Transverse colon (tissue), 3 donors: ENCODE data around the gene PRR9.

ENCODE experiments used
- EP300 ChIP-seq: sonication (generic); formaldehyde crosslinking; IDR thresholded peaks from one replicate; pipeline ENCODE4 v1.6.1; 2017; ENCODE audit warnings: antibody characterized with exemption, low read depth
- TF ChIP-seq, protein P1 (sequence below), 5 experiments: fragments of 200-600 bp in 3 of 5; fragments of 450-650 bp in 2 of 5; sonication (generic) in 3 of 5; IDR thresholded peaks; 1 replicate in 2 of 5; 2 replicates in 3 of 5; pipeline ENCODE4 v1.5.1; 2016 to 2017; ENCODE audit warnings: antibody characterized with exemption in 5 of 5, inconsistent platforms in 3 of 5, mild to moderate bottlenecking in 2 of 5, moderate library complexity in 1 of 5

GRCh38 chr1:153192697-153193096, 24.7 kb upstream of the PRR9 start:
- TF ChIP-seq, protein P1, sequence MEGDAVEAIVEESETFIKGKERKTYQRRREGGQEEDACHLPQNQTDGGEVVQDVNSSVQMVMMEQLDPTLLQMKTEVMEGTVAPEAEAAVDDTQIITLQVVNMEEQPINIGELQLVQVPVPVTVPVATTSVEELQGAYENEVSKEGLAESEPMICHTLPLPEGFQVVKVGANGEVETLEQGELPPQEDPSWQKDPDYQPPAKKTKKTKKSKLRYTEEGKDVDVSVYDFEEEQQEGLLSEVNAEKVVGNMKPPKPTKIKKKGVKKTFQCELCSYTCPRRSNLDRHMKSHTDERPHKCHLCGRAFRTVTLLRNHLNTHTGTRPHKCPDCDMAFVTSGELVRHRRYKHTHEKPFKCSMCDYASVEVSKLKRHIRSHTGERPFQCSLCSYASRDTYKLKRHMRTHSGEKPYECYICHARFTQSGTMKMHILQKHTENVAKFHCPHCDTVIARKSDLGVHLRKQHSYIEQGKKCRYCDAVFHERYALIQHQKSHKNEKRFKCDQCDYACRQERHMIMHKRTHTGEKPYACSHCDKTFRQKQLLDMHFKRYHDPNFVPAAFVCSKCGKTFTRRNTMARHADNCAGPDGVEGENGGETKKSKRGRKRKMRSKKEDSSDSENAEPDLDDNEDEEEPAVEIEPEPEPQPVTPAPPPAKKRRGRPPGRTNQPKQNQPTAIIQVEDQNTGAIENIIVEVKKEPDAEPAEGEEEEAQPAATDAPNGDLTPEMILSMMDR (IDR thresholded peaks at IDR 0.05), result no peak
- no peak for TF ChIP-seq EP300
